H9 (cell line): ENCODE data around the gene IQCE. TPM values are rescaled to one million over a fixed set of nuclear protein-coding genes. Genes with fewer than 3 reads are reported as not detected.

Source experiments
- DNase-seq: peaks from one replicate; pipeline ENCODE4 v3.0.0-alpha.2; 2017
- H2AFZ ChIP-seq: one replicate; pipeline ENCODE4 v1.6.1; 2013; ENCODE audit warnings: mild to moderate bottlenecking, low read length, control low read depth, moderate library complexity
- H2AK5ac ChIP-seq: 2 replicates; pipeline ENCODE4 v1.6.1; 2013; ENCODE audit warnings: low read length, control low read depth, mixed read lengths; ENCODE audit not compliant: insufficient read length
- H2BK120ac ChIP-seq: one replicate; pipeline ENCODE4 v1.6.1; 2013; ENCODE audit warnings: low read depth, mild to moderate bottlenecking, low read length, control low read depth, inconsistent platforms; ENCODE audit not compliant: poor library complexity, severe bottlenecking
- H2BK12ac ChIP-seq: 2 replicates; pipeline ENCODE4 v1.6.1; 2013; ENCODE audit warnings: low read length, control low read depth, mixed read lengths, low read depth; ENCODE audit not compliant: insufficient read length
- H2BK15ac ChIP-seq: 2 replicates; pipeline ENCODE4 v1.6.1; 2013; ENCODE audit warnings: low read depth, low read length, control low read depth
- H2BK20ac ChIP-seq: one replicate; pipeline ENCODE4 v1.6.1; 2013; ENCODE audit warnings: low read depth, mild to moderate bottlenecking, low read length, control low read depth, inconsistent platforms; ENCODE audit not compliant: poor library complexity, severe bottlenecking
- H2BK5ac ChIP-seq: 2 replicates; pipeline ENCODE4 v1.6.1; 2013; ENCODE audit warnings: low read length, control low read depth, mixed read lengths; ENCODE audit not compliant: insufficient read length
- H3K14ac ChIP-seq: 2 replicates; pipeline ENCODE4 v1.6.1; 2013; ENCODE audit warnings: low read length, control low read depth; ENCODE audit not compliant: insufficient read depth
- H3K18ac ChIP-seq: 2 replicates; pipeline ENCODE4 v1.6.1; 2013; ENCODE audit warnings: low read depth, mild to moderate bottlenecking, mixed read lengths, low read length, control low read depth; ENCODE audit not compliant: insufficient read length
- H3K23ac ChIP-seq: 2 replicates; pipeline ENCODE4 v1.6.1; 2013; ENCODE audit warnings: low read length, control low read depth, mixed read lengths, low read depth; ENCODE audit not compliant: insufficient read length
- H3K23me2 ChIP-seq: 2 replicates; pipeline ENCODE4 v1.6.1; 2013; ENCODE audit warnings: low read depth, mild to moderate bottlenecking, mixed read lengths, low read length, control low read depth; ENCODE audit not compliant: insufficient read length, poor library complexity, severe bottlenecking
- H3K27ac ChIP-seq: 2 replicates; pipeline ENCODE4 v1.5.1; 2013; ENCODE audit warnings: low read length, control low read depth, mixed read lengths, low read depth; ENCODE audit not compliant: insufficient read length
- H3K27me3 ChIP-seq: 2 replicates; pipeline ENCODE4 v1.6.1; 2013; ENCODE audit warnings: low read length, control low read depth, inconsistent platforms; ENCODE audit not compliant: insufficient read depth
- H3K4ac ChIP-seq: 2 replicates; pipeline ENCODE4 v1.6.1; 2013; ENCODE audit warnings: low read depth, mild to moderate bottlenecking, control low read depth, inconsistent platforms, low read length, moderate library complexity
- H3K4me1 ChIP-seq: 2 replicates; pipeline ENCODE4 v1.6.1; 2013; ENCODE audit warnings: low read length, control low read depth, inconsistent platforms; ENCODE audit not compliant: insufficient read depth
- H3K4me2 ChIP-seq: 2 replicates; pipeline ENCODE4 v1.6.1; 2013; ENCODE audit warnings: low read length, control low read depth, mixed read lengths; ENCODE audit not compliant: insufficient read length, insufficient read depth
- H3K56ac ChIP-seq: 2 replicates; pipeline ENCODE4 v1.6.1; 2013; ENCODE audit warnings: low read depth, mild to moderate bottlenecking, mixed read lengths, low read length, control low read depth; ENCODE audit not compliant: insufficient read length
- H3K79me1 ChIP-seq: 2 replicates; pipeline ENCODE4 v1.6.1; 2013; ENCODE audit warnings: low read depth, mild to moderate bottlenecking, moderate library complexity, low read length, control low read depth, inconsistent platforms; ENCODE audit not compliant: insufficient read depth, poor library complexity, severe bottlenecking
- H3K79me2 ChIP-seq: 2 replicates; pipeline ENCODE4 v1.6.1; 2013; ENCODE audit warnings: low read length, control low read depth, inconsistent platforms; ENCODE audit not compliant: insufficient read depth
- H3K9ac ChIP-seq: 2 replicates; pipeline ENCODE4 v1.6.1; 2013; ENCODE audit warnings: low read length, control low read depth, mixed read lengths; ENCODE audit not compliant: insufficient read length; ENCODE audit errors: extremely low read depth
- H3K9me3 ChIP-seq: one replicate; pipeline ENCODE4 v1.6.1; 2013; ENCODE audit warnings: low read depth, low read length, inconsistent platforms; ENCODE audit not compliant: control insufficient read depth
- H3T11ph ChIP-seq: one replicate; pipeline ENCODE4 v1.6.1; 2013; ENCODE audit warnings: mild to moderate bottlenecking, low read length, control low read depth, inconsistent platforms
- H4K20me1 ChIP-seq: one replicate; pipeline ENCODE4 v1.6.1; 2013; ENCODE audit not compliant: control insufficient read depth, insufficient read length, insufficient read depth
- H4K5ac ChIP-seq: 2 replicates; pipeline ENCODE4 v1.6.1; 2013; ENCODE audit warnings: low read depth, mild to moderate bottlenecking, mixed read lengths, low read length, control low read depth; ENCODE audit not compliant: insufficient read length
- H4K8ac ChIP-seq: replicated peaks from 2 replicates; pipeline ENCODE4 v1.6.1; 2013; ENCODE audit warnings: low read length, control low read depth, mixed read lengths, low read depth; ENCODE audit not compliant: insufficient read length
- H4K91ac ChIP-seq: 2 replicates; pipeline ENCODE4 v1.6.1; 2013; ENCODE audit warnings: low read depth, mild to moderate bottlenecking, moderate library complexity, mixed read lengths, low read length, control low read depth; ENCODE audit not compliant: insufficient read length
- H3K27ac Mint-ChIP-seq, 3 experiments: 2 replicates in 2 of 3; 3 replicates in 1 of 3; pipeline ENCODE4 v1.8.0; 2020 to 2021; ENCODE audit warnings: mixed read lengths in 3 of 3, mild to moderate bottlenecking in 1 of 3, moderate library complexity in 1 of 3
- H3K27me3 Mint-ChIP-seq: 2 replicates; pipeline ENCODE4 v1.8.0; 2021; ENCODE audit warnings: low read depth, mild to moderate bottlenecking, moderate library complexity, mixed read lengths
- H3K36me3 Mint-ChIP-seq, 3 experiments: 2 replicates in 2 of 3; 3 replicates in 1 of 3; pipeline ENCODE4 v1.8.0; 2020 to 2021; ENCODE audit warnings: low read depth in 3 of 3, mixed read lengths in 3 of 3; ENCODE audit not compliant: insufficient read depth in 1 of 3
- H3K4me1 Mint-ChIP-seq, 2 experiments: 2 replicates each; pipeline ENCODE4 v1.8.0; 2020; ENCODE audit warnings: mixed read lengths in 2 of 2
- H3K4me3 Mint-ChIP-seq, 2 experiments: 2 replicates in 1 of 2; 3 replicates in 1 of 2; pipeline ENCODE4 v1.8.0; 2020 to 2021; ENCODE audit warnings: mild to moderate bottlenecking in 2 of 2, mixed read lengths in 2 of 2, moderate library complexity in 1 of 2
- H3K9me3 Mint-ChIP-seq, 2 experiments: 2 replicates in 1 of 2; 3 replicates in 1 of 2; pipeline ENCODE4 v1.8.0; 2020; ENCODE audit warnings: mild to moderate bottlenecking in 2 of 2, mixed read lengths in 2 of 2, moderate library complexity in 1 of 2
- CTCF ChIP-seq: fragments of 200-600 bp; sonication (generic); conservative IDR thresholded peaks from 3 replicates; pipeline ENCODE4 v1.8.0; 2021; ENCODE audit warnings: antibody characterized with exemption, mild to moderate bottlenecking
- WGBS: extraction: QIAGEN DNeasy Blood & Tissue Kit; methylation state at CpG from one replicate; pipeline ENCODE4 v1.1.7; 2013; ENCODE audit warnings: missing lambda C conversion rate, low lambda C conversion rate, mixed read lengths; ENCODE audit not compliant: insufficient read length; ENCODE audit errors: extremely low coverage; 5-methylcytosine and 5-hydroxymethylcytosine counted together
- total RNA-seq: library from RNA; stranded (reverse); gene quantifications from 2 replicates; pipeline ENCODE4 v1.2.1, GENCODE V29; 2021

IQCE gene
- total RNA-seq, 1 experiment from 2014 or later: 7.0 TPM

GRCh38 chr7:2627258-2628129, 68.7 kb downstream of the IQCE start:
- H3K27ac ChIP-seq: no peak overlapping the region
- no peak overlapping the region for H2BK12ac ChIP-seq
- no peak overlapping the region for H4K8ac ChIP-seq
- H3K56ac ChIP-seq: no peak overlapping the region
- no peak overlapping the region for H4K5ac ChIP-seq
- no peak for DNase-seq
- H3K27me3 ChIP-seq: no peaks in the 10 kb centered on the region
- H3K79me1 ChIP-seq: no peaks in the 10 kb centered on the region
- H3K9me3 ChIP-seq: no peaks in the 10 kb centered on the region
- no peak overlapping the region for H3K23ac ChIP-seq
- peaks cover 3% of the 10 kb centered on the region for H3K23me2 ChIP-seq
- no peak overlapping the region for H3K4ac ChIP-seq
- TF ChIP-seq CTCF: no peak
- Mint-ChIP-seq H3K36me3 (no peaks in the 10 kb centered on the region; a peak in 1 of 7 replicates), H3K9me3 (no peaks in the 10 kb centered on the region), H3K4me3 (no peak overlapping the region), H3K27me3 (no peaks in the 10 kb centered on the region; the same call in 1 of the 2 replicates), H3K4me1 (peaks cover 3 to 10% of the 10 kb centered on the region in 2 experiments; a peak in 3 of 4 replicates), H3K27ac (peak overlapping the region in 1 of 3 experiments; percentile 9; a peak in 1 of 7 replicates)
- no peak overlapping the region for H2BK5ac ChIP-seq
- H4K91ac ChIP-seq: peak overlapping the region; percentile 14
- H3K79me2 ChIP-seq: peaks cover 3% of the 10 kb centered on the region; the same call in 1 of the 2 replicates
- no peaks in the 10 kb centered on the region for H3K4me1 ChIP-seq
- no peak overlapping the region for H2BK120ac ChIP-seq
- H2AFZ ChIP-seq: no peak overlapping the region
- no peak overlapping the region for H3K18ac ChIP-seq
- H2AK5ac ChIP-seq: no peak overlapping the region
- no peak overlapping the region for H3K9ac ChIP-seq
- H2BK20ac ChIP-seq: no peak overlapping the region
- 100% methylated on average over 1 of the region's 9 CpGs for WGBS
- no peak overlapping the region for H2BK15ac ChIP-seq
- H4K20me1 ChIP-seq: no peaks in the 10 kb centered on the region
- no peak overlapping the region for H3T11ph ChIP-seq
- no peak overlapping the region for H3K4me2 ChIP-seq
- H3K14ac ChIP-seq: no peak overlapping the region
